GM21529 (cell line): ENCODE measurements around the gene TRIM61.

Experiments used
- ATAC-seq: cut with Tn5 transposase; IDR thresholded peaks from one replicate; pipeline ENCODE4 v1.9.1; 2021; ENCODE audit not compliant: unreplicated experiment

The TRIM61 gene

DNA sequence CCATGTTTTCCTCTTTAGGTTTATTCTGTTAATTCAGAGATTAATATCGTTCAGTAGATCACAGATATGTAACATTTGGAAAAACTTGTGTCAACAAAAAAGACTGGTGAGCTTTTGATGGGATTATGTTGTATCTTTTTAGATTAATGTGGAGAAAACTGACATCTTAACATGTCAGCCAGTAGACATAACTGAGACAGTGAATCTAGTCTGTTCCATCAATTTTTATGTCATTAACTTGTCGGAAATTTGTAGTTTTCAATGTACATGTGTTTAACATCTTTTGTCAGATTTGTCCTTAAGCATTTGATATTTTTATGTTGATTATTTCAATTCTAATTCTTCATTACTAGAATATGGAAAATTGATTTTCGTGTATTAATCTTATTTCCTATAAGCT is 58.5 kb downstream of the TRIM61 start:
- no peak for ATAC-seq
